Right lobe of liver (tissue), 6 donors: ENCODE results near the gene GAA. TPM values are rescaled to one million over a fixed set of nuclear protein-coding genes. Genes with fewer than 3 reads are reported as not detected.
A peak's percentile ranks its signal among the peaks of the same experiment; 100 is the strongest.

ENCODE experiments used
- ATAC-seq, 4 donors: fragments of 200-7000 bp; cut with Tn5 transposase; one replicate each; pipeline ENCODE4 v1.9.1; 2020; ENCODE audit warnings: mild to moderate bottlenecking in 4 of 4, moderate library complexity in 4 of 4
- DNase-seq, 3 donors: peaks; one replicate each; pipeline ENCODE4 v3.0.0-alpha.2; 2020
- H3K27ac ChIP-seq, 3 donors: fragments of 200-600 bp; one replicate each; pipeline ENCODE4 v1.8.0; 2022
- H3K27me3 ChIP-seq, 2 donors: fragments of 200-600 bp; one replicate each; pipeline ENCODE4 v1.8.0; 2022
- H3K36me3 ChIP-seq, 4 donors: fragments of 200-600 bp; sonication (generic) in 1 of 4; one replicate each; pipeline versions ENCODE4 v1.5.1 to v1.8.0; 2017 to 2022; ENCODE audit warnings: control low read depth in 1 of 4
- H3K4me1 ChIP-seq, 4 donors: fragments of 200-600 bp; sonication (generic) in 1 of 4; one replicate each; pipeline versions ENCODE4 v1.5.1 to v1.8.0; 2017 to 2022; ENCODE audit warnings: control low read depth in 1 of 4
- H3K4me3 ChIP-seq, 3 donors: fragments of 200-600 bp; one replicate each; pipeline ENCODE4 v1.8.0; 2022
- H3K9me3 ChIP-seq, 4 donors: fragments of 200-600 bp; sonication (generic) in 1 of 4; one replicate each; pipeline versions ENCODE4 v1.5.1 to v1.8.0; 2017 to 2022; ENCODE audit warnings: control low read depth in 1 of 4
- POLR2A ChIP-seq: fragments of 450-650 bp; IDR thresholded peaks from one replicate; pipeline ENCODE4 v1.6.1; 2017; ENCODE audit warnings: antibody characterized with exemption, mild to moderate bottlenecking
- WGBS: methylation state at CpG from one replicate; pipeline ENCODE4 v1.1.6; 2018; ENCODE audit warnings: low coverage, low lambda C conversion rate; ENCODE audit not compliant: insufficient coverage; ENCODE audit errors: missing lambda C conversion rate; 5-methylcytosine and 5-hydroxymethylcytosine counted together
- intact Hi-C, 2 donors: fragments of 100-400 bp; cut with DNase I; formaldehyde crosslinking; loops; one replicate each; pipeline versions ENCODE4 v1.11.2 to v1.14.1; 2022
- total RNA-seq, 6 experiments: library from RNA; depleted of rRNA in 2 of 6; stranded (reverse); fragments of >200 nt in 2 of 6; fragmentation: NEBNext Ultra II Directional in 3 of 6; extraction: Animal tissue kit (Norgen Biotek cat#: 25700) in 3 of 6; gene quantifications; one replicate each; pipeline versions ENCODE4 v1.1.0 to v1.2.4, GENCODE V29; 2016 to 2023
- TF ChIP-seq, protein P1 (sequence below), 4 donors: fragments of 200-600 bp in 3 of 4; fragments of 450-650 bp in 1 of 4; IDR thresholded peaks; one replicate each; pipeline versions ENCODE4 v1.5.1 to v1.8.0; 2016 to 2022; ENCODE audit warnings: antibody characterized with exemption in 4 of 4, mild to moderate bottlenecking in 2 of 4
- donor health status: DM: no; HTN: yes; CAD: no.
- donor health status: DM: no; HTN: no; CAD: no.
- donor health status: DM: no; HTN: no; CAD: no.
- donor health status: DM: no; HTN: yes; CAD: no.
- donor health status: DM: no; HTN: yes; CAD: no.

GAA gene
- total RNA-seq, 6 experiments from 2014 or later, result 42.7 to 94.1 (median 71.0) TPM

DNA sequence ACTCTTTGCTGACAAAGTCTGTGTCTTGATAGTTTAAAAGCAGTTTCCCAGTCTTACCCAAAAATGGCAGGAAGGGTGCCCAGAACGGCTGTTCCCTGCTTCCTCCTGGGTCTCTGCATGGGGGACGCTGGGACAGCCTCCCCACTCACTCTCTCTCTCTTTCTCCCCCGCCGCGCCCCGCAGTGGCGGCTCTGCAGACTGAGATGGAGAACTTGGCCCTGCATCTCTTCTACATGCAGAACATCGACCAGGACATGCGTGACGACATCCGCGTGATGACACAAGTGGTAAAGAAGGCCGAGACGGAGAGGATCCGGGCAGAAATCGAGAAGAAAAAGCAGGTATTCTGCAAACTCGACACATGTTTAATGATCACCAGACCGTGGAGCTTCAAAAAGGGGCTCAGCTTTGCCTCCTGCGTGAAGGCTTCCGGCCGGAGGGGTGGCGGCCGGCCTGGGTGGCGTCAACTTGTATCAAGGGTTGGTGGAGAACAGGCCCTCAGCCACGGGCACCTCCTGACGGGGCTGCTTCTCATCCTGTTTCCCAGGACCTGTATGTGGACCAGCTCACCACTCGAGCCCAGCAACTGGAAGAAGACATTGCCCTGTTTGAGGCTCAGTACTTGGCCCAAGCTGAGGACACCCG is 42.9 kb upstream of the GAA start:
- ATAC-seq (no peak), DNase-seq (no peak)
- TF ChIP-seq, protein P1, sequence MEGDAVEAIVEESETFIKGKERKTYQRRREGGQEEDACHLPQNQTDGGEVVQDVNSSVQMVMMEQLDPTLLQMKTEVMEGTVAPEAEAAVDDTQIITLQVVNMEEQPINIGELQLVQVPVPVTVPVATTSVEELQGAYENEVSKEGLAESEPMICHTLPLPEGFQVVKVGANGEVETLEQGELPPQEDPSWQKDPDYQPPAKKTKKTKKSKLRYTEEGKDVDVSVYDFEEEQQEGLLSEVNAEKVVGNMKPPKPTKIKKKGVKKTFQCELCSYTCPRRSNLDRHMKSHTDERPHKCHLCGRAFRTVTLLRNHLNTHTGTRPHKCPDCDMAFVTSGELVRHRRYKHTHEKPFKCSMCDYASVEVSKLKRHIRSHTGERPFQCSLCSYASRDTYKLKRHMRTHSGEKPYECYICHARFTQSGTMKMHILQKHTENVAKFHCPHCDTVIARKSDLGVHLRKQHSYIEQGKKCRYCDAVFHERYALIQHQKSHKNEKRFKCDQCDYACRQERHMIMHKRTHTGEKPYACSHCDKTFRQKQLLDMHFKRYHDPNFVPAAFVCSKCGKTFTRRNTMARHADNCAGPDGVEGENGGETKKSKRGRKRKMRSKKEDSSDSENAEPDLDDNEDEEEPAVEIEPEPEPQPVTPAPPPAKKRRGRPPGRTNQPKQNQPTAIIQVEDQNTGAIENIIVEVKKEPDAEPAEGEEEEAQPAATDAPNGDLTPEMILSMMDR (IDR thresholded peaks at IDR 0.05), result no peak
- no peak for TF ChIP-seq POLR2A
- no peaks in the 10 kb centered on the region for H3K4me1 ChIP-seq
- H3K27ac ChIP-seq, result no peak overlapping the region
- no peaks in the 10 kb centered on the region for H3K9me3 ChIP-seq
- H3K27me3 ChIP-seq, result no peaks in the 10 kb centered on the region
- H3K4me3 ChIP-seq, result no peak overlapping the region
- no peaks in the 10 kb centered on the region for H3K36me3 ChIP-seq
- intact Hi-C loops, result no loop called here
- WGBS, result 86% methylated on average over 17 of the region's 28 CpGs

DNA sequence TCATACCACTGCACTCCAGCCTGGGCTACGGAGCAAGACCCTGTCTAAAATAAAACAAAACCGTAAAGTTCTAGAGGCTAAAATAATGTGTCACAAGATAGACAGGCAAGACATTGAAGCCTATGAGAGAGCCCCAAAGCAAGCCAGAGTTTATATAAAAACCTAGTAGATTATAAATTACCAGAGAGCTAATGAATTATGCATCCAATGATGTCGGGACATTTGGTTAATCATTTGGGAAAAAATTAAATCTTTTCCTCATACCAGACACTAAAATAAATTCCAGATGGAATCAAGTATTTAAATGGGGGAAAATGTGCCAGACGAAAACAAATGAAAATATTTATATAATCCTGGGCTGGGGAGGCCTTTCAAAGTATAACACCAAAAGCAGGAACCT is 40.7 kb upstream of the GAA start:
- DNase-seq (no peak), ATAC-seq (no peak)
- Histone ChIP-seq H3K4me1 (no peaks in the 10 kb centered on the region), H3K36me3 (no peaks in the 10 kb centered on the region), H3K27ac (no peak overlapping the region), H3K27me3 (no peaks in the 10 kb centered on the region), H3K9me3 (no peaks in the 10 kb centered on the region), H3K4me3 (no peak overlapping the region)
- TF ChIP-seq POLR2A, result no peak
- TF ChIP-seq, protein P1 (IDR thresholded peaks at IDR 0.05), result no peak
- intact Hi-C loops, result no loop called here
- WGBS, result 65% methylated on average over 4 of the region's 4 CpGs

DNA sequence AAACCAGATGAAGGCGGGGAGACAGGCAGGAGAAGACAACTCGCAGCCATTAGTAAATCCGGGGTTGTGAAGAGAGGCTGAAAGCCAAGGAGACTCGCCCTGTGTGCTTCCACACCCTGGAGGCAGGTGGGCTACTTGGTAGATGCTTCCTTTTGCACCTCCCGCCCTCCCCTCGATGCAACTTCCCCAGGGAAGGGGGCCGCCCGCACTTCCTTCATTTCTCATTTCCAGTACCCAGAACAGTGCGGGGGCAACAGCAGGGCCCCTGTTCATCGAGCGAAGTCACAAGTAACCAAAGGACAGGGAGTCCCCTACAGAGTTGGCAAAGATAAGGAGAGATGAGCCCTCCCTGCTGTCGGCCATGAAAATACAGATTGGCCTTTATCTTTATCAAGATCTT is 40.0 kb upstream of the GAA start:
- no peak overlapping the region for H3K4me3 ChIP-seq
- no peaks in the 10 kb centered on the region for H3K4me1 ChIP-seq
- ATAC-seq (no peak), DNase-seq (no peak)
- H3K27me3 ChIP-seq, result no peaks in the 10 kb centered on the region
- intact Hi-C loops, result no loop called here
- no peaks in the 10 kb centered on the region for H3K9me3 ChIP-seq
- no peak overlapping the region for H3K27ac ChIP-seq
- H3K36me3 ChIP-seq, result no peaks in the 10 kb centered on the region
- 78% methylated on average over 5 of the region's 12 CpGs for WGBS
- TF ChIP-seq, protein P1 (IDR thresholded peaks at IDR 0.05), result no peak
- no peak for TF ChIP-seq POLR2A

DNA sequence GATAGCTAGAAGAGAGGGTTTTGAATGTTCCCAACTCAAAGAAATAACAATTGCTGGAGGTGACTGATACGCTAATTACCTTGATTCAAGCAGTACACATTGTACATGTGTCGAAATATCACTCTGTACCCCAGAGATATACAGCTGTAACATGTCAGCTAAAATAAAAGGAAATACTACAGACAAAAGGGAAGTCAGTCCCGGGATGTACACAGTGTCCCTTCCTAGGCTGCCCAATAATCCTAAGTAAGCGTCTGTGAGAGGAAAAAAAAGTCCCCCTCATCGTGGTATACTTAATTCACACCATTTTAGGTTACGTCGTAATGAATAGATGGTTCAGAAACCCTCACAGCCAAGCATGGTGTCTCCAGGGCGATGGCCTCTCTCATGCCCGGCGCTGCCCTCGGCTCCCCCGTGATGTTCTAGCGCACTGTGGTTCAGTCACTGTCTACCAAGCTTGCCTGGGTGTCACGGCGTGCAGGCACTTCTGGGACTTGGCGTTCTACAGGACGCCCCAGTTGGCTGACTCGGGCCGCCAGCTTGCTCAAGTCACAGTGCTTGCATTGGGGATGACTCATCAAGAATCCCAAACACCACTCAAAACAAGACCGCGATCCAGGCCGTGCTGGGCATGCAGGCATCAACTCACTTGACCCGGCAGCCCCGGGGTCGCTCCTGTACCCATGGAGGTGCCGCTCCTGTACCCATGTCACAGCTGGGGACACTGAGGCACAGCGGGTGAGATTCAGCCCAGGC is 37.4 kb upstream of the GAA start:
- Histone ChIP-seq H3K9me3 (no peaks in the 10 kb centered on the region), H3K4me1 (peaks cover 0 to 5% (median 2%) of the 10 kb centered on the region in 4 donors), H3K27me3 (no peaks in the 10 kb centered on the region), H3K27ac (no peak overlapping the region), H3K4me3 (no peak overlapping the region), H3K36me3 (no peaks in the 10 kb centered on the region)
- intact Hi-C loops, result no loop called here
- peak in 1 of 3 donors; percentile 42 for DNase-seq
- peak; percentile 33 to 67 (median 53) for ATAC-seq
- no peak for TF ChIP-seq POLR2A
- TF ChIP-seq, protein P1 (IDR thresholded peaks at IDR 0.05), result no peak
- 57% methylated on average over 5 of the region's 27 CpGs for WGBS
